ENCODE measurements around the gene SETD7. TPM values are rescaled to one million over a fixed set of nuclear protein-coding genes. Genes with fewer than 3 reads are reported as not detected.

The SETD7 gene
- total RNA-seq, 4 donors from 2014 or later, result 9.3 to 37.1 (median 16.0) TPM

DNA sequence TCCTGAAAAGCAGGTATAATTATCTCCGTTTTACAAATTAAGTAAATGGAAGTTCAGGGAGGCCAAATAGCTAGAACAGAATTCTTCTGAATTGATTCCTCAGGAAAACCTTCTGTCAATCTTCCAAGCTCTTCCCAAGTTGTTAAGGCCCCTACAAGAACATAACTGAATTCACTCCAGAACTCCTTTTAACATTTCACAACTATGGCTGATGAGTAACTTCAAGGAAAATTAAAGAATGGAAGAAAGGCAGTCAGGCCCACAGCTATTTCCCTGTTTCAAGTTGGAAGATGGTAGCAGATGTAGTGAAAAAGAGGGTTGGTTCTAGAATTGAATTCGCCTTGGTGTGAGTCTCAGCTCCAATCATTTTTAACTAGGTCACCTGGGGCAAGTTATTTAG, 15.9 kb downstream of the SETD7 start:
- DNase-seq, result no peak
- H3K27ac ChIP-seq, result no peak overlapping the region
- no peaks in the 10 kb centered on the region for H3K9me3 ChIP-seq
- H3K4me1 ChIP-seq, result no peaks in the 10 kb centered on the region
- H3K36me3 ChIP-seq, result peaks cover 0 to 9% (median 0%) of the 10 kb centered on the region in 3 donors
- H3K27me3 ChIP-seq, result no peaks in the 10 kb centered on the region
- H3K4me3 ChIP-seq, result no peak overlapping the region
- TF ChIP-seq POLR2A (IDR thresholded peaks at IDR 0.05), result no peak
- TF ChIP-seq, protein P1, sequence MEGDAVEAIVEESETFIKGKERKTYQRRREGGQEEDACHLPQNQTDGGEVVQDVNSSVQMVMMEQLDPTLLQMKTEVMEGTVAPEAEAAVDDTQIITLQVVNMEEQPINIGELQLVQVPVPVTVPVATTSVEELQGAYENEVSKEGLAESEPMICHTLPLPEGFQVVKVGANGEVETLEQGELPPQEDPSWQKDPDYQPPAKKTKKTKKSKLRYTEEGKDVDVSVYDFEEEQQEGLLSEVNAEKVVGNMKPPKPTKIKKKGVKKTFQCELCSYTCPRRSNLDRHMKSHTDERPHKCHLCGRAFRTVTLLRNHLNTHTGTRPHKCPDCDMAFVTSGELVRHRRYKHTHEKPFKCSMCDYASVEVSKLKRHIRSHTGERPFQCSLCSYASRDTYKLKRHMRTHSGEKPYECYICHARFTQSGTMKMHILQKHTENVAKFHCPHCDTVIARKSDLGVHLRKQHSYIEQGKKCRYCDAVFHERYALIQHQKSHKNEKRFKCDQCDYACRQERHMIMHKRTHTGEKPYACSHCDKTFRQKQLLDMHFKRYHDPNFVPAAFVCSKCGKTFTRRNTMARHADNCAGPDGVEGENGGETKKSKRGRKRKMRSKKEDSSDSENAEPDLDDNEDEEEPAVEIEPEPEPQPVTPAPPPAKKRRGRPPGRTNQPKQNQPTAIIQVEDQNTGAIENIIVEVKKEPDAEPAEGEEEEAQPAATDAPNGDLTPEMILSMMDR (IDR thresholded peaks at IDR 0.05), result no peak

DNA sequence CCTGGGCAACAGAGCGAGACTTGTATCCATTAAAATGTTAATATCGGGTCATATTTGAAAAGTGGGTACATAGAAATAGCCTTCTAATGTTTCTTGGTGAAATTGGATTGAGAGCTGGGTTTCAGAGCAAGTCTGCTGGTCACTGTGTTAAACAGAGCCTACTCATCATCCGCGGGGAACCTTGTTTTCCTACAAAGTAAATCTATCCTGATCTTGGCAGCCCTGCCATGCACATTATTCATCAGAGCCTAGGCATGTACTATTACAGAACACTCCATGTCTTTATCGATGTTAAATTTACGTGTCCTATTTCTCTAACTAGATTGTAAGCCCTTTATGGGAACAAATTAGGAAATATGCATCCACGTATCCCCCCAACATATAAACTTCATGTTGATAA, 18.7 kb downstream of the SETD7 start:
- no peak for TF ChIP-seq POLR2A (IDR thresholded peaks at IDR 0.05)
- TF ChIP-seq, protein P1 (IDR thresholded peaks at IDR 0.05), result no peak
- no peaks in the 10 kb centered on the region for H3K9me3 ChIP-seq
- no peak for DNase-seq
- H3K4me1 ChIP-seq, result no peaks in the 10 kb centered on the region
- no peak overlapping the region for H3K4me3 ChIP-seq
- no peak overlapping the region for H3K27ac ChIP-seq
- H3K36me3 ChIP-seq, result peaks cover 0 to 5% (median 0%) of the 10 kb centered on the region in 3 donors
- no peaks in the 10 kb centered on the region for H3K27me3 ChIP-seq

DNA sequence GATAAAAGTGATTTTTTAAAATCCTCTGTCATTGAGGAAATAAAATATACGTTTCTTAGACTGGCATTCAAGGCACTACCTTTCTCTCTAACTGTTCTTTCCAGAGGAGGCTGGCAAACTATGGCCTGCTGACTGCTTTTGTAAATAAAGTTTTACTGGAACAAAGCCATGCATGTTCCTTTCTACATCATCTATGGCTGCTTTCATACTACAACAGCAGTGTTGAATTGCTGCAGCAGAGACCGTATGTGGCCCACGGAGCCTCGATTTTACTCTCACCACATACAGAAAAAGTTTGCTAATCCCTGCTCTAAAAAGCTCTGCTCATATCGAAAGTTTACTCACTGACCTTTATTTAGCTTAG, 20.2 kb downstream of the SETD7 start:
- Histone ChIP-seq H3K4me3 (no peak overlapping the region), H3K4me1 (no peaks in the 10 kb centered on the region), H3K27me3 (no peaks in the 10 kb centered on the region), H3K27ac (no peak overlapping the region), H3K36me3 (peaks cover 0 to 10% (median 0%) of the 10 kb centered on the region in 3 donors), H3K9me3 (no peaks in the 10 kb centered on the region)
- TF ChIP-seq, protein P1 (IDR thresholded peaks at IDR 0.05), result no peak
- TF ChIP-seq POLR2A (IDR thresholded peaks at IDR 0.05), result no peak
- DNase-seq, result no peak

DNA sequence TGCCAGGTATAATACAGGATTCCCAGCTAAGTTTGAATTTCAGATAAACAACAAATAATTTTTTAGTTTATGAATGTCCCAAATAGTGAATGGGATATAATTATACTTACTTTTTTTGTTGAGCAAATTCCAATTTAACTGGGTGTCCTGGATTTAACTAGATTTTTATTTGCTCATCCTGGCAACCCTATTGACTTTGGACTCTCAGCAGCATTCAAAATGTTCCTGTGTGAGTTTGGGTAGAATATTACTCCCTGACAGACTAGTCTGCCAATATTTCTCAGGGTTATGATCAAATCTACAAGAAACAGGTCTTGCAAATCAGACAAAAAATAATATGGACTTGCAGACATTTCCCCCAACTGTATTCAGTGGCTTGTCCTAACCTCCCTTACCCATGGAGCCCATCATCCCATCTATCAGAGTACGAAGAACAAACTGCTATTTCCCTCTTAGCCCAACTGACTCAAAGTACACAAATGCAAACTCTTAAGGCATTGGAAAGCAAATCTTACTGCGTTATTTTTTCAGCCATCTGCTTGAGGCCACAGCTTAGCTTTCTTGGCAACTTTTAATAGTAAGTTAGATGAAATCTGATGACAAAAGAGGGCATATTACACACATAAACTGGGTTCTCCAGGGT, 20.7 kb downstream of the SETD7 start:
- H3K27ac ChIP-seq, result no peak overlapping the region

DNA sequence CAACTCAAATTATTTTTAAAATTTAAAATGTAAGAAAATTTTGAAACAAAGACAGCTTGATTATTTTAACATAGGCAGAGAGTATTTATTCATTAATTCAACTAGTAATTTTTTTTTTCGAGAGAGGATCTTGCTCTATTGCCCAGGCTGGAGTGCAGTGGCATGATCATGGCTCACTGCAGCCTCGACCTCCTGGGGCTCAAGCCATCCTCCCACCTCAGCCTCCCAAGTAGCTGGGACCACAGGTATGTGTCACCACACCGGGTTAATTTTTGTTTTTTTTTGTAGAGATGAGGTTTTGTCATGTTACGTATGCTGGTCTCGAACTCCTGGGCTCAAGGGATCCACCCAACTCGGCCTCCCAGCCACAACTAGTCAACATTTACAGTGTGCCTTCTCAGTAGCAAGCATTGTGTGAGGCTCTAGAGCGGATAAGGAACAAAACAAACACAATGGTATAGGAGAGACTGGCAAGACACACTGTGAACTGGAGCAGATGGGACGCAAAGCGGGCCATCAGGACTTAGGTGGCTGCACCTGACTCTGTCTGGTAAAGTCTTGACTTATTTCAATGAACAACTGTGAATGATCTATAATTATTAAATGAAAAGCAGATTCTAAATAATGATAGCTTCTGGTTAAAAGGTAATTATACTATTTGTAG, 21.6 kb downstream of the SETD7 start:
- Histone ChIP-seq H3K27me3 (no peaks in the 10 kb centered on the region), H3K27ac (no peak overlapping the region), H3K4me3 (no peak overlapping the region), H3K4me1 (no peaks in the 10 kb centered on the region), H3K9me3 (no peaks in the 10 kb centered on the region), H3K36me3 (peaks cover 0 to 5% (median 0%) of the 10 kb centered on the region in 3 donors)
- no peak for TF ChIP-seq POLR2A (IDR thresholded peaks at IDR 0.05)
- TF ChIP-seq, protein P1 (IDR thresholded peaks at IDR 0.05), result no peak
- DNase-seq, result no peak

More for the DNA sequence above, 20.7 kb downstream of the SETD7 start:
- no peak for DNase-seq
- Histone ChIP-seq H3K9me3 (no peaks in the 10 kb centered on the region), H3K27me3 (no peaks in the 10 kb centered on the region), H3K36me3 (peaks cover 0 to 6% (median 0%) of the 10 kb centered on the region in 3 donors), H3K4me3 (no peak overlapping the region), H3K4me1 (no peaks in the 10 kb centered on the region)
- TF ChIP-seq POLR2A (IDR thresholded peaks at IDR 0.05), result no peak
- TF ChIP-seq, protein P1 (IDR thresholded peaks at IDR 0.05), result no peak

Measured in Peyer's patch (tissue), 4 donors.